Adrenal gland (tissue), 5 donors: Measurements from ENCODE around the gene ICAM5.

ENCODE experiments used
- POLR2A ChIP-seq, 2 donors: fragments of 450-650 bp; IDR thresholded peaks; one replicate each; pipeline ENCODE4 v1.6.1; 2017; ENCODE audit warnings: antibody characterized with exemption in 2 of 2, mild to moderate bottlenecking in 2 of 2, moderate library complexity in 1 of 2
- TF ChIP-seq, protein P1 (sequence below), 6 experiments: fragments of 450-650 bp in 4 of 6; fragments of 200-600 bp in 2 of 6; sonication (generic) in 1 of 6; IDR thresholded peaks; 1 replicate in 5 of 6; 2 replicates in 1 of 6; pipeline versions ENCODE4 v1.5.1 to v1.8.0; 2016 to 2021; ENCODE audit warnings: antibody characterized with exemption in 6 of 6, mild to moderate bottlenecking in 2 of 6, moderate library complexity in 1 of 6
- donor health status: DM: no; HTN: no; CAD: no.

DNA sequence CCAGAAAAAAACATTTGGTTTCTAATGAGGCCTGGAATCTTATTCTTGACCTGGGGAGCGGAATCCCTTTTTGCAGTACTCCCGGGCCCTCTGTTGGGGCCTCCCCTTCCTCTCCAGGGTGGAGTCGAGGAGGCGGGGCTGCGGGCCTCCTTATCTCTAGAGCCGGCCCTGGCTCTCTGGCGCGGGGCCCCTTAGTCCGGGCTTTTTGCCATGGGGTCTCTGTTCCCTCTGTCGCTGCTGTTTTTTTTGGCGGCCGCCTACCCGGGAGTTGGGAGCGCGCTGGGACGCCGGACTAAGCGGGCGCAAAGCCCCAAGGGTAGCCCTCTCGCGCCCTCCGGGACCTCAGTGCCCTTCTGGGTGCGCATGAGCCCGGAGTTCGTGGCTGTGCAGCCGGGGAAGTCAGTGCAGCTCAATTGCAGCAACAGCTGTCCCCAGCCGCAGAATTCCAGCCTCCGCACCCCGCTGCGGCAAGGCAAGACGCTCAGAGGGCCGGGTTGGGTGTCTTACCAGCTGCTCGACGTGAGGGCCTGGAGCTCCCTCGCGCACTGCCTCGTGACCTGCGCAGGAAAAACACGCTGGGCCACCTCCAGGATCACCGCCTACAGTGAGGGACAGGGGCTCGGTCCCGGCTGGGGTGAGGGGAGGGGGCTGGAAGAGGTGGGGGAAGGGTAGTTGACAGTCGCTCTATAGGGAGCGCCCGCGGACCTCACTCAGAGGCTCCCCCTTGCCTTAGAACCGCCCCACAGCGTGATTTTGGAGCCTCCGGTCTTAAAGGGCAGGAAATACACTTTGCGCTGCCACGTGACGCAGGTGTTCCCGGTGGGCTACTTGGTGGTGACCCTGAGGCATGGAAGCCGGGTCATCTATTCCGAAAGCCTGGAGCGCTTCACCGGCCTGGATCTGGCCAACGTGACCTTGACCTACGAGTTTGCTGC lies 2.7 kb upstream of the ICAM5 start, which contains the start of gene ICAM4:
- TF ChIP-seq, protein P1, sequence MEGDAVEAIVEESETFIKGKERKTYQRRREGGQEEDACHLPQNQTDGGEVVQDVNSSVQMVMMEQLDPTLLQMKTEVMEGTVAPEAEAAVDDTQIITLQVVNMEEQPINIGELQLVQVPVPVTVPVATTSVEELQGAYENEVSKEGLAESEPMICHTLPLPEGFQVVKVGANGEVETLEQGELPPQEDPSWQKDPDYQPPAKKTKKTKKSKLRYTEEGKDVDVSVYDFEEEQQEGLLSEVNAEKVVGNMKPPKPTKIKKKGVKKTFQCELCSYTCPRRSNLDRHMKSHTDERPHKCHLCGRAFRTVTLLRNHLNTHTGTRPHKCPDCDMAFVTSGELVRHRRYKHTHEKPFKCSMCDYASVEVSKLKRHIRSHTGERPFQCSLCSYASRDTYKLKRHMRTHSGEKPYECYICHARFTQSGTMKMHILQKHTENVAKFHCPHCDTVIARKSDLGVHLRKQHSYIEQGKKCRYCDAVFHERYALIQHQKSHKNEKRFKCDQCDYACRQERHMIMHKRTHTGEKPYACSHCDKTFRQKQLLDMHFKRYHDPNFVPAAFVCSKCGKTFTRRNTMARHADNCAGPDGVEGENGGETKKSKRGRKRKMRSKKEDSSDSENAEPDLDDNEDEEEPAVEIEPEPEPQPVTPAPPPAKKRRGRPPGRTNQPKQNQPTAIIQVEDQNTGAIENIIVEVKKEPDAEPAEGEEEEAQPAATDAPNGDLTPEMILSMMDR (IDR thresholded peaks at IDR 0.05) = no peak
- no peak for TF ChIP-seq POLR2A (IDR thresholded peaks at IDR 0.05)
